Endothelial cell of umbilical vein (primary cell): Measurements from ENCODE around the gene FAM184B. TPM values are rescaled to one million over a fixed set of nuclear protein-coding genes. Genes with fewer than 3 reads are reported as not detected.

ENCODE experiments used
- BruUV-seq: library from RNA; stranded (reverse); fragments of 400-500 nt; replicated peaks from 2 replicates; lab custom pipeline; 2021; lab: Mats Ljungman, UMichigan
- CTCF ChIA-PET: fragments of 300-600, 350-600 bp; sonication (Branson Sonifier 250); formaldehyde crosslinking; loops from one replicate; lab custom pipeline; 2021; ENCODE audit warnings: antibody characterized with exemption, inconsistent platforms; lab: Charles Lee
- POLR2A ChIA-PET: fragments of 300-600, 350-600 bp; sonication (Branson Sonifier 250); formaldehyde crosslinking; loops from one replicate; lab custom pipeline; 2021; ENCODE audit warnings: antibody characterized with exemption, inconsistent platforms; lab: Charles Lee
- DNase-seq: peaks from one replicate; pipeline ENCODE4 v3.0.0-alpha.2; 2011; ENCODE audit warnings: low read depth, low spot score
- FAIRE-seq: peaks from 2 replicates; lab custom pipeline; 2011; peaks lifted over from hg19 to GRCh38; lab: Jason Lieb, UNC
- H2AFZ ChIP-seq: 2 replicates; pipeline ENCODE4 v1.6.0; 2012; ENCODE audit warnings: low read depth, low read length, control low read depth, inconsistent platforms
- H3K27ac ChIP-seq: 2 replicates; pipeline ENCODE4 v1.5.1; 2011; ENCODE audit warnings: low read depth, mild to moderate bottlenecking, control low read depth, low read length, moderate library complexity; ENCODE audit not compliant: insufficient read depth
- H3K27me3 ChIP-seq, 2 experiments: 2 replicates each; pipeline versions ENCODE4 v1.6.0 to v1.6.1; 2011; ENCODE audit warnings: low read length in 2 of 2, mixed read lengths in 1 of 2; ENCODE audit not compliant: control insufficient read depth in 2 of 2, insufficient read depth in 2 of 2
- H3K36me3 ChIP-seq, 2 experiments: 2 replicates in 1 of 2; 3 replicates in 1 of 2; pipeline ENCODE4 v1.5.1; 2011; ENCODE audit warnings: low read length in 2 of 2, mild to moderate bottlenecking in 1 of 2, moderate library complexity in 1 of 2; ENCODE audit not compliant: control insufficient read depth in 2 of 2, insufficient read depth in 2 of 2; ENCODE audit errors: extremely low read depth in 1 of 2
- H3K4me1 ChIP-seq: 3 replicates; pipeline ENCODE4 v1.5.1; 2011; ENCODE audit warnings: mild to moderate bottlenecking, low read length; ENCODE audit not compliant: control insufficient read depth, insufficient read depth; ENCODE audit errors: extremely low read depth
- H3K4me2 ChIP-seq: 2 replicates; pipeline ENCODE4 v1.6.1; 2011; ENCODE audit warnings: low read length, control low read depth, mixed read lengths; ENCODE audit not compliant: insufficient read depth
- H3K4me3 ChIP-seq, 3 experiments: fragments of 200-600 bp in 1 of 3; sonication (generic), shearing (Covaris generic) in 1 of 3; replicated peaks in 1 of 3; 2 replicates each; pipeline ENCODE4 v1.5.1; 2011 to 2016; ENCODE audit warnings: control low read depth in 3 of 3, low read length in 3 of 3, mild to moderate bottlenecking in 2 of 3, inconsistent platforms in 1 of 3, low read depth in 1 of 3, moderate library complexity in 1 of 3; ENCODE audit not compliant: insufficient read depth in 1 of 3
- H3K79me2 ChIP-seq: 2 replicates; pipeline ENCODE4 v1.6.0; 2012; ENCODE audit warnings: low read length, inconsistent platforms; ENCODE audit not compliant: control insufficient read depth, insufficient read depth
- H3K9ac ChIP-seq: replicated peaks from 2 replicates; pipeline ENCODE3; 2011; ENCODE audit warnings: low read length, control low read depth; ENCODE audit not compliant: insufficient read depth; ENCODE audit errors: extremely low read depth
- H3K9me1 ChIP-seq: replicated peaks from 3 replicates; pipeline ENCODE4 v1.6.0; 2011; ENCODE audit warnings: mild to moderate bottlenecking, low read length; ENCODE audit not compliant: control insufficient read depth, insufficient read depth; ENCODE audit errors: extremely low read depth
- H3K9me3 ChIP-seq: replicated peaks from 2 replicates; pipeline ENCODE4 v1.5.1; 2012; ENCODE audit warnings: low read length, inconsistent platforms; ENCODE audit not compliant: control insufficient read depth, insufficient read depth
- H4K20me1 ChIP-seq: replicated peaks from 2 replicates; pipeline ENCODE3; 2011; ENCODE audit warnings: mild to moderate bottlenecking, low read length; ENCODE audit not compliant: control insufficient read depth, insufficient read depth; ENCODE audit errors: extremely low read depth
- CTCF ChIP-seq, 2 donors: IDR thresholded peaks; 1 replicate in 1 of 2; 2 replicates in 1 of 2; pipeline ENCODE4 v1.5.1; 2011; ENCODE audit warnings: low read length in 2 of 2, mild to moderate bottlenecking in 2 of 2, moderate library complexity in 2 of 2, control low read depth in 1 of 2, inconsistent platforms in 1 of 2, low read depth in 1 of 2; ENCODE audit not compliant: insufficient read depth in 1 of 2; ENCODE audit errors: extremely low read depth in 1 of 2
- EZH2 ChIP-seq: IDR thresholded peaks from 2 replicates; pipeline ENCODE4 v1.6.1; 2012; ENCODE audit warnings: borderline replicate concordance, low read depth, mild to moderate bottlenecking, moderate library complexity, low read length, inconsistent platforms; ENCODE audit not compliant: severe bottlenecking
- FOS ChIP-seq: IDR thresholded peaks from 2 replicates; pipeline ENCODE4 v1.6.1; 2011; ENCODE audit warnings: mild to moderate bottlenecking, low read length, moderate library complexity, borderline replicate concordance; ENCODE audit not compliant: insufficient read depth
- GATA2 ChIP-seq: IDR thresholded peaks from 2 replicates; pipeline ENCODE4 v1.7.0; 2011; ENCODE audit warnings: low read depth, mild to moderate bottlenecking, moderate library complexity, mixed read lengths, low read length; ENCODE audit not compliant: insufficient read length, insufficient read depth
- JUN ChIP-seq: IDR thresholded peaks from 2 replicates; pipeline ENCODE4 v1.6.1; 2011; ENCODE audit warnings: borderline replicate concordance, low read depth; ENCODE audit not compliant: insufficient read length, insufficient read depth
- MAX ChIP-seq: IDR thresholded peaks from 2 replicates; pipeline ENCODE4 v1.6.1; 2011; ENCODE audit not compliant: insufficient read depth, insufficient read length
- MYC ChIP-seq: IDR thresholded peaks from one replicate; pipeline ENCODE4 v1.6.1; 2011; ENCODE audit warnings: mild to moderate bottlenecking, low read depth, low read length
- POLR2A ChIP-seq: IDR thresholded peaks from 2 replicates; pipeline ENCODE4 v1.6.1; 2012; ENCODE audit warnings: low read depth, mild to moderate bottlenecking, control low read depth, low read length
- POLR2AphosphoS5 ChIP-seq: IDR thresholded peaks from 2 replicates; pipeline ENCODE4 v1.6.1; 2012; ENCODE audit warnings: low read depth, mild to moderate bottlenecking, control low read depth, low read length, moderate library complexity; ENCODE audit not compliant: insufficient read depth
- dilution Hi-C: fragments of 300-500 bp; cut with MboI; formaldehyde crosslinking; loops from one replicate; pipeline ENCODE4 v1.15.0; 2019; ENCODE audit warnings: low sequenced_read_pairs; ENCODE audit not compliant: extremely low pct_ligation_motif_present
- intact Hi-C: fragments of 100-400 bp; cut with micrococcal nuclease; formaldehyde crosslinking; loops from one replicate; pipeline ENCODE4 v1.10.0; 2022
- polyA plus RNA-seq, 4 experiments: library from polyadenylated mRNA; depleted of rRNA in 3 of 4; stranded (reverse) in 3 of 4; unstranded in 1 of 4; fragments of >200 nt; gene quantifications; 2 replicates each; pipeline versions ENCODE4 v1.2.1 to v1.2.3, GENCODE V29; 2011 to 2012; ENCODE audit warnings: missing spikeins in 1 of 4
- total RNA-seq: library from RNA; stranded (reverse); gene quantifications from 2 replicates; pipeline ENCODE4 v1.2.3, GENCODE V29; 2021

FAM184B gene
- total and polyA plus RNA-seq, 2 donors (not counting 3 experiments of a cell fraction or from before 2014, with no cell fraction given), result not detected

- dilution Hi-C loops, result no loop called here
These were observed 59.1 kb downstream of the FAM184B start for GRCh38 chr4:17722356-17722700.

More at GRCh38 chr4:17722356-17722700, 59.1 kb downstream of the FAM184B start:
- H3K4me2 ChIP-seq, result no peak overlapping the region
- H2AFZ ChIP-seq, result no peak overlapping the region
- ChIA-PET POLR2A (no interaction called here), CTCF (interaction anchor here (0.5 kb wide), 1 partner anchor 18 kb away, joined by 3 read pairs; no protein-coding TSS in a partner anchor)
- DNase-seq, result no peak
- no peaks in the 10 kb centered on the region for H3K36me3 ChIP-seq
- no peak overlapping the region for H3K27ac ChIP-seq
- H3K79me2 ChIP-seq, result no peaks in the 10 kb centered on the region
- no peak for TF ChIP-seq FOS
- no peak for TF ChIP-seq JUN
- TF ChIP-seq MYC, result no peak
- TF ChIP-seq GATA2, result no peak
- no peak for TF ChIP-seq POLR2AphosphoS5
- TF ChIP-seq CTCF (IDR thresholded peaks at IDR 0.05; ENCODE audit: extremely low read depth in 1 of 2, insufficient read depth in 1 of 2, low read depth in 1 of 2, low read length in 2 of 2), result no peak
- TF ChIP-seq POLR2A, result no peak
- TF ChIP-seq MAX, result no peak
- no peak for TF ChIP-seq EZH2
- H3K27me3 ChIP-seq, result no peaks in the 10 kb centered on the region
- no peak overlapping the region for H3K4me3 ChIP-seq
- no peaks in the 10 kb centered on the region for H3K9me3 ChIP-seq
- BruUV-seq, result no TSS peak
- intact Hi-C loops, result no loop called here
- no peak for FAIRE-seq
- H4K20me1 ChIP-seq, result no peaks in the 10 kb centered on the region
- H3K9ac ChIP-seq, result no peak overlapping the region
- H3K4me1 ChIP-seq, result no peaks in the 10 kb centered on the region
- H3K9me1 ChIP-seq, result no peaks in the 10 kb centered on the region
